ENCODE data around the gene CPXM2.

Gene CPXM2

DNA sequence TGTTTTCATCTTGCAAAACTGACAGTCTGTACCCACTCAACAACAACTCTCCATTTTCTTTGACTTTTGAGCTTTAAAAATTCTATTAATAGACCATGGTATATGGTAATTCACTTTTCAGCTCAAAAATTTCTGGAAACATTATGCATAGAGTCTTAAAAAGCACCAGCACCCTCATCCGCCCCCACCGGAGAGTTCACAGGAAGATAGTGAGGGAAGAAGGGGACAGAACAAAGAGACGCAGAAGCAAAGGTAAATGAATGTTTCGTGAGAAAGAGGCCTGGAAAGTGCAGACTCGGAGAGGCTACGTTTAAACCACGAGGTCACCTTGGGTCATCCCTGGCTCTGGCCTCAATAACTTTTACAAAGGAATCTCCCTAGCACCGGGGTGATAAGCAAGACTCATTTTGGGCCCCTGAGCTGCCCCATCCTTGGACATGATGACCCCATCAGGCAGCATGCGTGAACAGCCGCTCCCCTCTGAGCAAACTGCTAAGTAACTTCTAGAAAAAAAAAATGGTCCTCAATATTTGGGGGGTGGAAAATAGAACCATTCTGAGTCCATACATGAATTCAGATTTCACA is 96.3 kb downstream of the CPXM2 start:
- TF ChIP-seq, protein P1, sequence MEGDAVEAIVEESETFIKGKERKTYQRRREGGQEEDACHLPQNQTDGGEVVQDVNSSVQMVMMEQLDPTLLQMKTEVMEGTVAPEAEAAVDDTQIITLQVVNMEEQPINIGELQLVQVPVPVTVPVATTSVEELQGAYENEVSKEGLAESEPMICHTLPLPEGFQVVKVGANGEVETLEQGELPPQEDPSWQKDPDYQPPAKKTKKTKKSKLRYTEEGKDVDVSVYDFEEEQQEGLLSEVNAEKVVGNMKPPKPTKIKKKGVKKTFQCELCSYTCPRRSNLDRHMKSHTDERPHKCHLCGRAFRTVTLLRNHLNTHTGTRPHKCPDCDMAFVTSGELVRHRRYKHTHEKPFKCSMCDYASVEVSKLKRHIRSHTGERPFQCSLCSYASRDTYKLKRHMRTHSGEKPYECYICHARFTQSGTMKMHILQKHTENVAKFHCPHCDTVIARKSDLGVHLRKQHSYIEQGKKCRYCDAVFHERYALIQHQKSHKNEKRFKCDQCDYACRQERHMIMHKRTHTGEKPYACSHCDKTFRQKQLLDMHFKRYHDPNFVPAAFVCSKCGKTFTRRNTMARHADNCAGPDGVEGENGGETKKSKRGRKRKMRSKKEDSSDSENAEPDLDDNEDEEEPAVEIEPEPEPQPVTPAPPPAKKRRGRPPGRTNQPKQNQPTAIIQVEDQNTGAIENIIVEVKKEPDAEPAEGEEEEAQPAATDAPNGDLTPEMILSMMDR (IDR thresholded peaks at IDR 0.05; ENCODE audit: extremely low read depth, insufficient read depth, missing control alignments), result no peak
- no peak for DNase-seq (ENCODE audit: low spot score)
- in situ Hi-C loops (cut with MboI; ENCODE audit: low pct_unique_long_range_greater_than_20kb, low sequenced_read_pairs, unreplicated experiment), result no loop called here

DNA sequence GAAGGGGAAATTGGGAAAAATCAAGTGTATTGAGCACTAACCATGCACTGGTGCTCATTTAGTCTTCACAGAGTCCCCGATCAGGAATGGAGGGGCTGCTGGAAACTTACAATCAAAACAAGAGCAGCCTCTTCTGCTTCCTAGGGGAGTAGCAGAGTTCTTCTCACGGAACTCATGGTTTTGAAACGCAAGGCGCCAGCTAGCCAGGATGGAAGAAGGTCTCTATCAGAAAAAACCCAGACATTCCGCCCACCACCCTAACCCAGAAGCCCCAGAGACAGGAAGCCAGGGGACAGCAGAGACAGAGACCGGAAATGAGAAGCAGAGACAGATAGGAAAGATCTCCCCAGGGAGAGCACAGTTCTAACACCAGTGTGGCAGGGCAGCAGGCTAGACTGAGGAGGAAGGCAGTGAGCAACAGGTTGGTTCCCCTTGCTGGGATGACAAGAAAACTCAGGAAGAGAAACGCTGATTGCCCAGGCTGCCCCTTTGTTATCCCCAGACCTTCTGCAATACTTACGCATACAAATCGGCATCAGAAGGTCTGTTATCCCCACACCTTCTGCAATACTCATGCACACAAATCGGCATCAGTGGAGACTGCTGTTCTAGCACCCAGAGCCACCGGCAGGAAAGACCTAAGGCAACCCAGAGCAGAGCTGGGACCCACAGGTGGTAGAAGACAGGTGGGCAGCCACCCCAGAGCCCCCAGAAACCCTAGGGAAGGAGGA is 99.2 kb downstream of the CPXM2 start:
- in situ Hi-C loops (cut with MboI; ENCODE audit: low pct_unique_long_range_greater_than_20kb, low sequenced_read_pairs, unreplicated experiment), result no loop called here
- TF ChIP-seq, protein P1 (IDR thresholded peaks at IDR 0.05; ENCODE audit: extremely low read depth, insufficient read depth, missing control alignments), result no peak
- DNase-seq (ENCODE audit: low spot score), result no peak

DNA sequence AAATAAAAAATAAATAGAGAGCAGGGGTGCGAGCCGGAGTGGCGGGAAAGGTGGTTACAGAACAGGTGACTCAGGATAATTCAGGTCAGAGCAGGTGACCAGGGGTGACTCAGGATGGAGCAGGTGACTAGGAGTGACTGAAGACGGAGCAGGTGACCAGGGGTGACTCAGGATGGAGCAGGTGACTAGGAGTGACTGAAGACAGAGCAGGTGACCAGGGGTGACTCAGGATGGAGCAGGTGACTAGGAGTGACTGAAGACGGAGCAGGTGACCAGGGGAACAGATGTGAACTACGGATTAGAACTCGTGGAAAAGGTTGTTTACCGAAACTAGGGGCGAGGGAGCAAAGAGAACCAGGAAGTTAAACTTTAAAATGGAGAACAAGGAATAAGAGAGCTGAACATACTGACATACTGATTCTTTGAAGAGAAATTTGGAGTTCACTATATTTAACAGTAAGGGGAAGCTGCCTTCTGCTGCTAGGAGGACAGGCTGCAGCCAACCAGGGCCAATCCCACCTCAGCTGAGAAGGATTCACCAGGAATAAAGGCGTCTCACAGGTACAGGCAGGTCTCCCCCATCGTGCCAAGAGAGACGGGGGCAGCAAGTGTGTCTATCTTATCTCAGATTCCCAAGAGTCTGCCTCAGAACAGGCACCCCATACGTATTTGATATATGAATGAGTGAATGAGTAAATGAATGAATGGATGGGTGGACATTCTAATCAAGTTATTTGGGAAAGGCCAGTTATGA is 101.3 kb downstream of the CPXM2 start:
- in situ Hi-C loops (cut with MboI; ENCODE audit: low pct_unique_long_range_greater_than_20kb, low sequenced_read_pairs, unreplicated experiment), result no loop called here
- DNase-seq (ENCODE audit: low spot score), result no peak
- TF ChIP-seq, protein P1 (IDR thresholded peaks at IDR 0.05; ENCODE audit: extremely low read depth, insufficient read depth, missing control alignments), result no peak

DNA sequence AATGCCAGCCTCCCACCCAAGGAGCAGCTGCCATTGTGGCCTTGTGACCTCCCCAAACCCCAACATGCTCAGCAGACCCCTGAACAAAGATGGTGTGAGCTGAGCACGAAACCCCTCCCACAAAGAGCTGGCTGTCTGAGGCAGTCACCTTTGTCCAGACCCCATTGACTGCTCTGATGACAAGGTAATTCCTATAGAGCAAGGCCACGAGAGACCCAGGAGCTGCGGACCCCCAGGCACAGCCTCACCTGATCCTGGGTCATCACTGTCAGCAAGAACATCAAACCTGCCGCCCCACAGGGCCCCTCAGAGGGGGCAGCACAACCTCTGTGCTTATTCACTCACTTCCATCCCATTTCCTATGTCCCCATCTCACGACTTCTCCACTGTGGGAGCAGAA is 102.6 kb downstream of the CPXM2 start:
- DNase-seq (ENCODE audit: low spot score), result no peak
- TF ChIP-seq, protein P1 (IDR thresholded peaks at IDR 0.05; ENCODE audit: extremely low read depth, insufficient read depth, missing control alignments), result no peak
- in situ Hi-C loops (cut with MboI; ENCODE audit: low pct_unique_long_range_greater_than_20kb, low sequenced_read_pairs, unreplicated experiment), result no loop called here

DNA sequence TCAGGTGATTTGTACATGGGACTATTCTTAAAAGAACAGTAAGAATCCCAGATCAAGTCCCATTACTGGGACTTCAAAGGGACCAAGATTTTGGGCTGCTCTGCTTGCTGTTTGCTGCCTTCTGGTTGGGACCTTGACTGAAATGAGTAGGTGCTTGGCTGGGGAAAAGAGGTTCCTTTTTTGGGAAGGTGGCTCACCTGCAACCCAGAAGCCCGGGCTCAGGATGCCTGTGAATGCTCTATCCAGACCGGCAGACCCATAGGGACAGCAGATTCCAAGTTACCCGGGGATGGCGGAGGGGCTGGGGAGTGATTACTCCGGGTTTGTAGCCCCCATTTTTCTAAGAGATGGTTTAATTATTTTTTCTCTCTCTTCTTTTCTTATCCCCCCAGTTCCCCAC is 104.0 kb downstream of the CPXM2 start:
- DNase-seq (ENCODE audit: low spot score), result no peak
- TF ChIP-seq, protein P1 (IDR thresholded peaks at IDR 0.05; ENCODE audit: extremely low read depth, insufficient read depth, missing control alignments), result no peak
- in situ Hi-C loops (cut with MboI; ENCODE audit: low pct_unique_long_range_greater_than_20kb, low sequenced_read_pairs, unreplicated experiment), result no loop called here

DNA sequence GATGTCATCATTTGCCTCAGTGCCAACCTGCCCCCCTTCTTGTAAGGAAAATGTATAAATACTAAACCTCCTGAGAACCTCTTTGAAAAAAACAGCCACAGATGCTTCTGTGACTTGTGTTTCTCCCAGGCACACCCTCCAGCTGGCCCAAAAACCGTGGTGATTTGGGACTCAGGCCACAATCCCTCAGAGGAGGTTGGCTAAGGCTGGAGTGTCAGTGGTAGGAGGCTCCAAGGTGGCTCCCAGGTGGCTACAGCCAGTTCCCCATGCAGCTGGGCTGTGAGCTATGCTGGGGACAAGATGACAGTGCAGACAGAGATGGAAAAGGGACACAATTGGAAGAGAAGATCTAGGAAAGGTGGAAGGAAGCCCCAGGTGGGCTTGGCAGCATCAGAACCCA is 104.7 kb downstream of the CPXM2 start:
- in situ Hi-C loops (cut with MboI; ENCODE audit: low pct_unique_long_range_greater_than_20kb, low sequenced_read_pairs, unreplicated experiment), result no loop called here
- DNase-seq (ENCODE audit: low spot score), result no peak
- TF ChIP-seq, protein P1 (IDR thresholded peaks at IDR 0.05; ENCODE audit: extremely low read depth, insufficient read depth, missing control alignments), result no peak

Data from GM13977 (cell line).